GM18867 (cell line): ENCODE data around the gene FHL1.

Experiments
- ATAC-seq: cut with Tn5 transposase; IDR thresholded peaks from one replicate; pipeline ENCODE4 v1.9.1; 2021; ENCODE audit warnings: mild to moderate bottlenecking, moderate library complexity; ENCODE audit not compliant: unreplicated experiment

The FHL1 gene

GRCh38 chrX:136183917-136184316 is 36.6 kb downstream of the FHL1 start:
- no peak for ATAC-seq

GRCh38 chrX:136185401-136186022 is 38.2 kb downstream of the FHL1 start:
- ATAC-seq, result no peak

- no peak for ATAC-seq
These were observed 38.7 kb downstream of the FHL1 start for GRCh38 chrX:136186023-136186413.

DNA sequence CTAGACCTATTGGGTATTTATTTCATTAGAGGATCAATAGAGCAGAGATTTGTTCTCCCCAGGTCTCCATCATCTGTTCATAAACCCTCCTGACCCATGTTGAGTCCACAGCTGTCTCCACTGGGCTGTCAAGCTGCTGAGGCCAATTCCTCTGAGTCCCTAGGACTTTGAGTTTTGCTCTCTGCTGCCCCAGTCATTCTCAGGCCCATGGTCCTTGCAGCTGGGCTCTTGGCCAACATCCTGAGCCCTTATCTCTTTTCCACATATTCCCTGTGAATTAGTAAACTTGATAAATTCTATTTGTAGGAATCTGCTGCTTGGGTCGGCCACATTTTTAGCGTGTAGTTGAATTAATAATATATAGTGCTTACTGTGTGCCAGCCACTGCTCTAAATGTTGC is 41.9 kb downstream of the FHL1 start:
- ATAC-seq, result no peak

DNA sequence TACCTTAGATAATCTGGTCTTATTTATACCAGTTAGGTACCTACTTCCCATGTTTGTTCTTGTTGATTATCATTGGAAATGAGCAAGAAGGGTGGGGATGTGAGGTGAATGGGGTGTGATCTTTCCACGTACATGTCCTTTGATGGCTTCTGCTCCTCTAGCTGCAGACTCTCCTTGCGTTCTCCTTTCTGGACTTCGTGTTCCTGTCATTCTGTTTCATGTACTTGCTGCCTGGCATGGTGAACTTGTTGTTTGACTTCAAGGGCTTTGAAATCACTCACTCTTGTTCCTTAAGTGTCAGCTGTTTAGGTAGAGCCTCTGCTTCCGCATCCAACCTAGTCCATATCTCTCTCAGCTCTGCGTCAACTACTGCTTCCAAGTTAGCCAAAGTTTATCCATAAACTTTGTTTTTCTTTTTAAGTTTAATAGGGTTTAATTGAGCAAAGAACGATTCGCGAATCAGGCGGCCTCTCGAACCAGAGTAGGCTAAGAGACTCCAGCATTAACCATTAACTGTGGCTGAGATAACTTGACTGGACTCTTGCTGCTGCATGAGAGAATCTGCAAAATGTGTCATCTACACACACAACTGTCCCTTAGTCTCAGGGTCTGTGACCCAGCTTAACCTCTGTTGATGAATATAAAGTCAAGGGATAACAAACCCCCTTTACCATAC is 42.8 kb downstream of the FHL1 start:
- no peak for ATAC-seq

DNA sequence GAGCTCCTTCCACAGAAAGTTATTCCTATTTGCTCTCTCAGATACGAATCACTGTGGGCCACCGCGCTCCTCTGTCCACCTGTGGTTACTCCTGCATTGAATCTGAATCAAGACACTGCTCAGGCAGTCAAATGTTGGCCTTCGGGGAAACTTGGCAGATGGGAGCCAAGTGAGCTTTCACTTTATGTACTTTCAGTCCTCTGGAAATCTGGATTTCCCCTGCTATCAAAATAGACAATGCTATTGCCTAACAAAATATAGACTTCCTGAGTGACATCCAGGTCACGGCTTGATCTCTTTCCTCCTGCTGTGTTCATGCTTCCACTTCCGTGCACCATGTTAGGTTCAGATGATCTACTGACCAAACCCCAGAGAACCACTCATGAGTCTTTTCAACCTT is 43.8 kb downstream of the FHL1 start:
- no peak for ATAC-seq

DNA sequence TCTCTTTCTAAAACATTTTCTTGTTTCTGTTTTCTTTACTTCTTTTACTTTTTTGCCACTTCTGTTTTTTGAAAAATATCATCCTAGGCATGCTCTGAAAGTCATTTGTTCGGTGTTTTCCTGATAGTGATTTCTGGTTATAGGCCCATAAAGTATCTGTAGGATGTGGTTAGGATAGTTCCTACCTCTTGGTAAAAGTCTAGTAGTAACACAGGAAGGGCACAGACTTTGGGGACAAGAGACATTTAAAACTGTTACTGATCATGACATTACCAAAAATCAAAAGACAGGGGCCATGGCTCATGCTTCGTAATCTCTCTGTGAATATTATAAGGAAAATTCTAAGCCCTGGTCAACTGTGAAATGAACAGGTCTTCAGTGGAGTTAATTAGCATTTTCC is 44.8 kb downstream of the FHL1 start:
- no peak for ATAC-seq

- ATAC-seq, result no peak
These were observed 45.6 kb downstream of the FHL1 start for GRCh38 chrX:136192839-136193414.

- ATAC-seq, result no peak
These were observed 46.4 kb downstream of the FHL1 start for GRCh38 chrX:136193771-136194170.

DNA sequence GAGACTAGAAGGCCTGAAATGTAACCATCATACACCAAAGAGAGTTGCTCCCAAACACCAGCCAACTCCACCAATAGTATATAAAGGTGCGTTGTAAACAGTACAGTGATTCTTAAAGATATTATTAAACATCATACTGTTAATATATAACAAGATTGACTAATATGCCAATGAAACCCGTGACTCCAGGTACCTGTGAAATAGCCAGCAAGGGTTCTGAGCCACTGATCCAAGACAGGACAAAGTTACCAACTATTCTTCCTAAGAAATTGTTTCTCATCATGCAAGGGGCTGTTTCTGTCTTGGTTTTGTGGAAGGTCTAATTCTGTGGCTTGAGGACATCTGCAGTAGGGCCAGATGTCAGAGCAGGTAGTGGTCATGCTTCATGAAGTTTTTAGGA is 47.2 kb downstream of the FHL1 start:
- ATAC-seq, result no peak

DNA sequence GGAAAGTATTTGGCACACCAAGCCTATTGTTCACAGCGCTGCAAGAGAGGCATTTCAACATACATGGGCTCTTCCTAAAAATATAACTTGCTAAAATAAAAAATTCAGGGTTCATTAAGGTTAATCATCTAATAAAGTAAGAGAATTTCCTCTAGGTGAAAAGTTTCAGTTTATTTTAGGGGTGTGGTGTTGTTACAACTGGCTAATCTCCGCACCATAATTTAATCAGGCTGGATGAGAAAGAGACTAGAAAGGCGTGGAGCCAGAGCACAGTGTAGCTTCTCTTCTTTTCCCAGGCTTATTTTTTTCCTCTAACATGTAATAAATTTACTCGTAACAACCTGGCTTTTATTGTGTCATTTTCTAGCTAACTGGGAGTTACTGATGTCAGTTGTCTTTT is 47.9 kb downstream of the FHL1 start:
- no peak for ATAC-seq

GRCh38 chrX:136196691-136197155 is 49.4 kb downstream of the FHL1 start:
- ATAC-seq, result no peak

DNA sequence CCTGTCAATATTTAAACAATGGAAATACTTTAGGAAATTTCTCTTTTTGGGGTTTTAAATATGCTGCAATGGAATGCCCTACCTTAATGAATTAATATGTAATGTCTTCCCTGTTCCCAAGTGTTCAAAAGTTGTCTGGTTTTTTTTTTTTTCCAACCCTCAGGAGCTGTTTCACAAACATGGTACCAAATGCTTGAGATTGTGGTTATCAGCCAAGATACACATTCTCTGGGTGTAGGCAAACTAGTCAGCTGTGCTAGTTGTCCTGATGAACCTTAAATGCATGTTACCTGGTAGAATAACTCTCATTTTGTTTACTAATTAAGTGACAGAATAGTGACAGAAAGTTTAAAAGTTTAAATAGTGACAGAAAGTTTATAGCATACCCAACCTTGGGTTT is 50.7 kb downstream of the FHL1 start:
- ATAC-seq, result no peak

- ATAC-seq, result no peak
These were observed 51.4 kb downstream of the FHL1 start for GRCh38 chrX:136198678-136199243.

DNA sequence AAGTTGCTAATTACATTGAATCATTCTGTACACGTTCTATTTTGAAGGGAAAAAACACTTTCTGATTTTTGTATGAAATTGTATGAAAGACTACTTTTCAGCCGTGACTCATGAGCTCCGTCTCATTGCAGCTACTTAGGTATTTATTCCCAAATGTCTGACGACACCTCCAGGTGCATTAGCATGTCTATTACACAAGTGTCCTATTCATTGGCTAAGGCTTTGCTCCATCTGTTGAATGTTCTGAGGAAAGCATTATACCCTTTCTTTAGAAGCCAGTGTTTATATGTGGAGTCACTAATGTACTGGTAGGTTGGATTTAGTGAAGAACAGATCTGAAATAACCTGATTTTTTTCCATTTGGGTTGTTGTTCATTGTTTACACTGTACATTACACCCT is 52.0 kb downstream of the FHL1 start:
- ATAC-seq, result no peak

- ATAC-seq, result no peak
These were observed 53.1 kb downstream of the FHL1 start for GRCh38 chrX:136200466-136200865.

DNA sequence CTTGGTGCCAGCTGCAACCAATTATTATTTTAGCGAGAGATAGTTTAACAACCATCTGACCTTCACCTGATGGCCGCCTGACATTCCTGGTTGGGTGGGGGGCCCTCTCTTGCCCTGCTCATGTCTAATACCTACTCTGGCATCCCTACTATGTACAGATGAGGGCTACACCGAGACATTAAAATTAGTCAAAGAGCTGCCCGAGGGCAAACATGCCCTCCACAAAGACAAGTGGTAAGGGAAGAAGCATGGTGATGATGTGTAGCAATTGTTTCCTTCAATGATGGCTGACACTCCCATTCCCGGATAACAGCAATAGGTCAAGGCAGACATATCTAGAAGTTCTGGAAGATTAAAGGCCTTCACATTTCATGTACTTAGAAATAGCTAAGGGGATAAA is 54.3 kb downstream of the FHL1 start:
- ATAC-seq, result no peak

DNA sequence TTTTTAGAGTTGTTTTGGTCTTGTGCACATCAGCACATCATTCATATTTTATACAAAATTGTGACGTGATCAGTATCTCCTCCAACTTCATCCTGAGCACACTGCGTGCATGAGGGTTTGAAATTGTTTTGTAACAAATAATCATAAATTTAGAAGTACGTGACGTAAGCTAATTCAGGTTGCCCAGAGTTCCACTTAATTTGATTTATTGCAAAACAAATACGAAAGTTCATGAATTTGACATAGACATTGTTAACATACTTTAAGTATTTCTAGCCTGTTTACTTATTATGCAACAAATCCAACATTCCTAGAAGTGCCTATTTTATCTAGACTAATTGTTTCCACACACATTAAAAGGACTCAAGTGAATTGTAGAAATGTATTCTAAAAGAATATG is 55.6 kb downstream of the FHL1 start:
- no peak for ATAC-seq

DNA sequence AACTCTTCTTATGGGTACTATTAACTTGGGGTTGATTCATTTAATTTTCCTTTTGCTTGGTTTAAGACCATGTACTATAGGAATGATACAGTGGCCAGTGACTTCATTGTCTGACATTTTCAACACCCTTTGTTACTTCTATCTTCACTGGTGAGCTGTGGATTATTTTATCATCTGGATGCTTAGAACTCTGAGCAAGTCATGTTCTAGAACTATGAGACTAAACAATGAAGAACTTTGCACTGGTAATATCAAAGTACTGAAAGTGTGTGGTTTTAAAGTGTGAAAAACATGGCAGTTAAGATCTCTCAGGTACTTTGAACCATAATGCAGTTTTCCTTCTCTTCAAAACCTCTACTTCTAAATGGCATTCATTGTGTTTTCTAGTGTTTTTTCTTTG is 56.1 kb downstream of the FHL1 start:
- peak; percentile 56 for ATAC-seq

GRCh38 chrX:136203951-136204350 is 56.6 kb downstream of the FHL1 start:
- ATAC-seq, result no peak

DNA sequence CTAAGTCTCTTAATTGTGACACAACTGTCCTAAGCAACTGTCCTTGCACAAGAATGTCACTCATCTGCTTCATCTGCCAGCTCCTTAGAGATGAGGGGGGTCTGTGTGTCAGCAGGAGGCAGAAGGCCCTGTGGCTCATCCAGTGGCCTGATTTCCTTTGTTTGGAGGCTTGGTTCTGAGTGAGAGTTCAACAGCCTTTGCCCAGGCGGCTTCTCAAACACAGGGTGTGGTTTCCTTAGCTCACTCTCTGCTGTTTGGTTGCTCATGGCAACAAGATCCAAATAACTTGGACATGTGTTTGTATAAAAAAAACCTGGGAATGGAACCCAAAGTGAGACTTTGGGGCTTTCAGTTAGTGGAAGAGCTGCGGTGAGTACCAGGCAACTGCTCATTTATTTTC is 57.2 kb downstream of the FHL1 start:
- no peak for ATAC-seq

DNA sequence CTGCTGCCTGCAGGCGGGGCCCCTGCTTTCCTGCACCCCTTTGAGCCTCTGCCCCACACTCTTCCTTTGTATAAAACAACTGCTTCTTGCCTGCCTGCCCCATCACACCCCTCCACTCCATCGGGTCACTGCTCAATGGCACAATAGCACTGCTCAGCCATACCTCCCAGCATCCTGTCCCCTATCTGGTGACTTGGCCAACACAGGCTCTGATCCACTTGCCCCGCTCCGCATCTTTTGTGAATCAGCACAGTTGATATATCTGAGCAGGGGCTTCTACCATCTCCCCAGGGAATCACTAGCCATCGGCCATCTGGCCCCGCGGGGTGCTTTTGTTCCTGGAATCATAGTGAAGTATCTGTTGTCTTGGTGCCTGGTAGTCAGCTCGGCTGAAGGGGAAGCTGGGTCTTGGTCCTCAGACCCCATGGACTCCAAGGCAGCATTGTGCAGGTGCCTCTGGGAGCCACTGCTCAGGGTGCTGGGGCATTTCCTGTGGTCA is 58.6 kb downstream of the FHL1 start:
- ATAC-seq, result no peak
